Suppressor macrophage (primary cell): ENCODE measurements around the gene SYTL2.
"Not testable (repeated sequence)": the region's sequence is repeated elsewhere in the genome, so short reads cannot be mapped to it uniquely, and the experiment has no call there.

Source experiments
- DNase-seq, 4 experiments: peaks; one replicate each; pipeline ENCODE4 v3.0.0-alpha.2; 2020 to 2022
- total RNA-seq, 17 experiments: gene quantifications; one replicate each; lab custom pipeline; 2026; ENCODE audit warnings: mixed read lengths in 6 of 17, inconsistent platforms in 3 of 17; lab: John Stamatoyannopoulos, UW

SYTL2 gene
- total RNA-seq, result 0.15 to 6.7 (median 0.59) reads per million in 17 experiments

- peak; percentile 69 to 89 (median 76) for DNase-seq
Observed at GRCh38 chr11:85810871-85811611, at the start of gene SYTL2. SYTL2 (minus strand) TSS chr11:85811141; CDS start chr11:85757725, 53,416 bp downstream.

GRCh38 chr11:85859541-85859940 is 48.6 kb upstream of the SYTL2 start:
- not testable (repeated sequence) for DNase-seq

- no peak for DNase-seq
Observed at GRCh38 chr11:85857098-85857497, 46.2 kb upstream of the SYTL2 start.

- no peak for DNase-seq
Observed at GRCh38 chr11:85855341-85855656, 44.4 kb upstream of the SYTL2 start, which contains the start of gene CCDC83. CCDC83 (plus strand) TSS chr11:85855383; CDS start chr11:85865124, 9,741 bp downstream.

- peak; percentile 97 for DNase-seq
Observed at GRCh38 chr11:85854557-85855340, 43.8 kb upstream of the SYTL2 start.

- DNase-seq, result peak in 2 of 4 experiments; percentile 37 to 39
Observed at GRCh38 chr11:85854212-85854556, 43.2 kb upstream of the SYTL2 start.

- DNase-seq, result not testable (repeated sequence)
Observed at GRCh38 chr11:85853541-85853940, 42.6 kb upstream of the SYTL2 start.

GRCh38 chr11:85852754-85853153 is 41.8 kb upstream of the SYTL2 start:
- not testable (repeated sequence) for DNase-seq

- no peak for DNase-seq
Observed at GRCh38 chr11:85848556-85848955, 37.6 kb upstream of the SYTL2 start.

GRCh38 chr11:85848006-85848405 is 37.1 kb upstream of the SYTL2 start:
- DNase-seq, result no peak

- DNase-seq, result no peak
Observed at GRCh38 chr11:85847436-85847835, 36.5 kb upstream of the SYTL2 start.

GRCh38 chr11:85845124-85845631 is 34.2 kb upstream of the SYTL2 start:
- peak in 3 of 4 experiments; percentile 4 to 57 (median 53) for DNase-seq

- DNase-seq, result peak; percentile 11 to 71 (median 41)
Observed at GRCh38 chr11:85844439-85845123, 33.6 kb upstream of the SYTL2 start.

GRCh38 chr11:85843929-85844328 is 33.0 kb upstream of the SYTL2 start:
- no peak for DNase-seq

GRCh38 chr11:85840932-85841331 is 30.0 kb upstream of the SYTL2 start:
- not testable (repeated sequence) for DNase-seq

- no peak for DNase-seq
Observed at GRCh38 chr11:85835729-85836128, 24.8 kb upstream of the SYTL2 start.

GRCh38 chr11:85835263-85835662 is 24.3 kb upstream of the SYTL2 start:
- DNase-seq, result no peak

- DNase-seq, result no peak
Observed at GRCh38 chr11:85831050-85831449, 20.1 kb upstream of the SYTL2 start.

- no peak for DNase-seq
Observed at GRCh38 chr11:85829172-85829571, 18.2 kb upstream of the SYTL2 start.

GRCh38 chr11:85828640-85828978 is 17.7 kb upstream of the SYTL2 start:
- no peak for DNase-seq

GRCh38 chr11:85827748-85828639 is 17.1 kb upstream of the SYTL2 start:
- no peak for DNase-seq
